HCT116 (cell line): ENCODE measurements around the gene ICA1. TPM values are rescaled to one million over a fixed set of nuclear protein-coding genes. Genes with fewer than 3 reads are reported as not detected.
"Not testable (repeated sequence)": the region's sequence is repeated elsewhere in the genome, so short reads cannot be mapped to it uniquely, and the experiment has no call there.

ENCODE experiments used
- ATAC-seq: fragments of 200-7000 bp; cut with Tn5 transposase; 2 replicates; pipeline ENCODE4 v1.9.1; 2020; ENCODE audit warnings: mild to moderate bottlenecking, moderate library complexity
- BruUV-seq: library from RNA; stranded (reverse); fragments of 400-500 nt; replicated peaks from 2 replicates; lab custom pipeline; 2021; lab: Mats Ljungman, UMichigan
- CTCF ChIA-PET: fragments of 300-600 bp; sonication (Branson Sonifier 250); formaldehyde crosslinking; loops from one replicate; lab custom pipeline; 2021; ENCODE audit warnings: antibody characterized with exemption; lab: Charles Lee
- POLR2A ChIA-PET: fragments of 300-600, 350-600 bp; sonication (Branson Sonifier 250); formaldehyde crosslinking; loops from one replicate; lab custom pipeline; 2021; ENCODE audit warnings: antibody characterized with exemption; lab: Charles Lee
- RAD21 ChIA-PET, 2 experiments: fragments of 300-600 bp; sonication (Branson Sonifier 250); formaldehyde crosslinking; loops; one replicate each; lab custom pipeline; 2023; ENCODE audit warnings: low total read pairs in 2 of 2; ENCODE audit not compliant: uncharacterized antibody in 2 of 2, unreplicated experiment in 2 of 2, low non-redundant PET in 1 of 2; lab: Charles Lee
- DNase-seq: peaks from one replicate; pipeline ENCODE4 v3.0.0-alpha.2; 2010; ENCODE audit warnings: low read depth, low spot score
- H2AFZ ChIP-seq: fragments of 200-600 bp; shearing (Covaris generic), sonication (generic); 2 replicates; pipeline ENCODE4 v1.6.1; 2017; ENCODE audit warnings: low read depth, mixed run types, mixed read lengths, antibody characterized with exemption, low read length; ENCODE audit not compliant: poor library complexity, severe bottlenecking
- H3K27ac ChIP-seq: 2 replicates; pipeline ENCODE4 v1.5.1; 2012; ENCODE audit warnings: low read depth, low read length
- H3K27me3 ChIP-seq: fragments of 200-600 bp; sonication (generic); 2 replicates; pipeline ENCODE4 v1.6.1; 2016; ENCODE audit warnings: mixed run types, low read length, mixed read lengths; ENCODE audit not compliant: insufficient read depth
- H3K36me3 ChIP-seq, 2 experiments: fragments of 200-500 bp in 1 of 2; fragments of 200-600 bp in 1 of 2; sonication (Bioruptor generic) in 1 of 2; sonication (generic) in 1 of 2; 2 replicates each; pipeline versions ENCODE4 v1.5.1 to v1.6.1; 2014 to 2016; ENCODE audit warnings: low read length in 2 of 2, inconsistent platforms in 1 of 2, mixed read lengths in 1 of 2, mixed run types in 1 of 2; ENCODE audit not compliant: insufficient read depth in 2 of 2, control insufficient read depth in 1 of 2
- H3K4me1 ChIP-seq, 2 experiments: fragments of 200-600 bp in 1 of 2; sonication (generic) in 1 of 2; 2 replicates each; pipeline versions ENCODE4 v1.5.1 to v1.6.1; 2012 to 2017; ENCODE audit warnings: low read length in 2 of 2, inconsistent platforms in 1 of 2, mild to moderate bottlenecking in 1 of 2, mixed read lengths in 1 of 2, mixed run types in 1 of 2, moderate library complexity in 1 of 2; ENCODE audit not compliant: insufficient read depth in 2 of 2, control insufficient read depth in 1 of 2
- H3K4me2 ChIP-seq: fragments of 200-600 bp; sonication (generic); 2 replicates; pipeline ENCODE4 v1.6.1; 2017; ENCODE audit warnings: mixed run types, low read length, mixed read lengths
- H3K4me3 ChIP-seq, 2 experiments: fragments of 200-600 bp in 1 of 2; sonication (generic) in 1 of 2; replicated peaks in 1 of 2; 2 replicates each; pipeline ENCODE4 v1.5.1; 2011 to 2016; ENCODE audit warnings: low read length in 2 of 2, control low read depth in 1 of 2, low read depth in 1 of 2, mild to moderate bottlenecking in 1 of 2, mixed read lengths in 1 of 2, mixed run types in 1 of 2
- H3K79me2 ChIP-seq: fragments of 200-600 bp; sonication (generic); 2 replicates; pipeline ENCODE4 v1.6.1; 2017; ENCODE audit warnings: mild to moderate bottlenecking, mixed run types, low read length, moderate library complexity, mixed read lengths; ENCODE audit not compliant: insufficient read depth
- H3K9ac ChIP-seq: fragments of 200-600 bp; sonication (generic); 2 replicates; pipeline ENCODE4 v1.6.1; 2016; ENCODE audit warnings: low read length, mixed read lengths
- H3K9me2 ChIP-seq: fragments of 200-600 bp; sonication (generic), shearing (Covaris generic); 2 replicates; pipeline ENCODE4 v1.6.1; 2017; ENCODE audit warnings: mixed run types, mild to moderate bottlenecking, moderate library complexity; ENCODE audit not compliant: insufficient read depth
- H3K9me3 ChIP-seq, 2 experiments: fragments of 200-500 bp in 1 of 2; fragments of 200-600 bp in 1 of 2; sonication (Bioruptor generic) in 1 of 2; sonication (generic) in 1 of 2; 2 replicates each; pipeline ENCODE4 v1.6.1; 2014 to 2017; ENCODE audit warnings: low read length in 2 of 2, mixed read lengths in 2 of 2, inconsistent platforms in 1 of 2, low read depth in 1 of 2, mild to moderate bottlenecking in 1 of 2, mixed run types in 1 of 2, moderate library complexity in 1 of 2; ENCODE audit not compliant: control insufficient read depth in 1 of 2, insufficient read depth in 1 of 2
- H4K20me1 ChIP-seq: fragments of 200-600 bp; sonication (generic), shearing (Covaris generic); 2 replicates; pipeline ENCODE4 v1.6.1; 2017; ENCODE audit warnings: mixed run types, mild to moderate bottlenecking, moderate library complexity; ENCODE audit not compliant: insufficient read depth
- EGR1 ChIP-seq: IDR thresholded peaks from 2 replicates; pipeline ENCODE4 v1.6.1; 2012; ENCODE audit warnings: low read depth
- ELF1 ChIP-seq: IDR thresholded peaks from 2 replicates; pipeline ENCODE4 v1.6.1; 2012; ENCODE audit warnings: low read depth, borderline replicate concordance
- EZH2phosphoT487 ChIP-seq: fragments of 200-600 bp; IDR thresholded peaks from 2 replicates; pipeline ENCODE4 v1.6.1; 2018; ENCODE audit warnings: antibody characterized with exemption, borderline replicate concordance
- JUND ChIP-seq: IDR thresholded peaks from 2 replicates; pipeline ENCODE4 v1.6.1; 2012
- SIN3A ChIP-seq: IDR thresholded peaks from 2 replicates; pipeline ENCODE4 v1.6.1; 2012; ENCODE audit warnings: low read depth
- SRF ChIP-seq: IDR thresholded peaks from 2 replicates; pipeline ENCODE4 v1.6.1; 2012; ENCODE audit warnings: low read depth
- TCF7L2 ChIP-seq: IDR thresholded peaks from 2 replicates; pipeline ENCODE4 v1.7.0; 2011; ENCODE audit warnings: borderline replicate concordance, inconsistent platforms; ENCODE audit not compliant: insufficient read depth, insufficient read length; ENCODE audit errors: extremely low read depth
- intact Hi-C: fragments of 100-400 bp; cut with micrococcal nuclease; formaldehyde crosslinking; loops from 2 replicates; pipeline ENCODE4 v1.10.0; 2022
- total RNA-seq: library from RNA; stranded (reverse); gene quantifications from one replicate; pipeline ENCODE4 v1.2.1, GENCODE V29; 2021; ENCODE audit not compliant: unreplicated experiment

The ICA1 gene
- total RNA-seq, 1 experiment from 2014 or later: 16.4 TPM

DNA sequence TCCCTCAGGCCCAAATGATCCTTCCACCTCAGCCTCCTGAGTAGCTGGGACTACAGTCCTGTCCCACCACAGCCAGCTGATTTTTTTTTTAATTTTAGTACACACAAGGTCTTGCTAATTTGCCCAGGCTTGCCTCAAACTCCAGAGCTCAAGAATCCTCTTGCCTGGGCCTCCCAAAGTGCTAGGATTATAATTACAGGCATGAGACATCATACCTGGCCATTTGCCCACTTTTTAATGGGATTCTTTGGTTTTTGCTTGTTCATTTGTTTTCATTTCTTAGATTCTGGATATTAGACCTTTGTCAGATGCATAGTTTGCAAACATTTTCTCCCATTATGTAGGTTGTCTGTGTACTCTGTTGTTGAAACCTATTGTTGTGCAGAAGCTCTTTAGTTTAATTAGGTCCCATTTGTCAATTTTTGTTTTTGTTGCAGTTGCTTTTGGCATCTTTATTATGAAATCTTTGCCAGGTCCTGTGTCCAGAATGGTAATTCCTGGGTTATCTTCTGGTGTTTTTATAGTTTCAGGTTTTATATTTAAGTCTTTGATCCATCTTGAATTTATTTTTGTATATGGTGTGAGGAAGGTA lies 198.2 kb downstream of the ICA1 start:
- Histone ChIP-seq H3K27me3 (no peaks in the 10 kb centered on the region), H3K9me2 (no peaks in the 10 kb centered on the region), H3K79me2 (no peaks in the 10 kb centered on the region), H4K20me1 (no peaks in the 10 kb centered on the region), H2AFZ (no peak overlapping the region), H3K4me3 (no peak overlapping the region), H3K36me3 (no peaks in the 10 kb centered on the region), H3K9ac (no peak overlapping the region), H3K4me2 (no peak overlapping the region), H3K9me3 (no peaks in the 10 kb centered on the region), H3K4me1 (peaks cover 0 to 10% of the 10 kb centered on the region in 2 experiments; a peak in 2 of 4 replicates), H3K27ac (no peak overlapping the region)
- BruUV-seq: no TSS peak
- POLR2A ChIA-PET: no interaction called here
- ATAC-seq: no peak
- CTCF ChIA-PET: no interaction called here
- RAD21 ChIA-PET: no interaction called here
- DNase-seq: no peak
- intact Hi-C loops: no loop called here
- TF ChIP-seq TCF7L2: no peak
- no peak for TF ChIP-seq ELF1
- TF ChIP-seq JUND: no peak
- no peak for TF ChIP-seq EGR1
- TF ChIP-seq SIN3A: no peak
- TF ChIP-seq SRF: no peak
- TF ChIP-seq EZH2phosphoT487: no peak

DNA sequence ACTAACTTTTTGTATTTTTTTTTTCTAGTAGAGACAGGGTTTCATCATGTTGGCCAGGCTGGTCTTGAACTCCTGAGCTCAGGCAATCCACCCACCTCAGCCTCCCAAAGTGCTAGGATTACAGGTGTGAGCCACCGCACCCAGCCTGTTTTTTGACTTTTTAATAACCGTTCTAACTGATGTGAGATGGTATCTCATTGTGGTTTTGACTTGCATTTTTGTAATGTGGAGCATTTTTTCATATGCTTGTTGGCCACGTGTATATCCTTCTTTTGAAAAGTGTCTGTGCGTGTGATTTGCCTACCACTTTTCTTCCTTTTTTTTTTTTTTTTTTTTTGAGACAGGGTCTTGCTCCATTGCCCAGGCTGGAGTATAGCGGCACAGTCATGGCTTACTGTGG lies 198.7 kb downstream of the ICA1 start:
- H3K9me3 ChIP-seq, BruUV-seq, H3K27ac ChIP-seq, POLR2A ChIA-PET, H3K27me3 ChIP-seq, ATAC-seq, H3K79me2 ChIP-seq, RAD21 ChIA-PET, H3K4me3 ChIP-seq, H2AFZ ChIP-seq, CTCF ChIA-PET, H3K9ac ChIP-seq, H3K4me2 ChIP-seq, H4K20me1 ChIP-seq, DNase-seq, H3K36me3 ChIP-seq, intact Hi-C loops, H3K9me2 ChIP-seq: not testable (repeated sequence)
- peaks cover 0 to 10% of the 10 kb centered on the region in 2 experiments; a peak in 2 of 4 replicates for H3K4me1 ChIP-seq

Other genes starting within 250 kb of the ICA1 start
- 0.17 TPM for gene NXPH1, start 171.4 kb upstream of the ICA1 start, total RNA-seq